Neural progenitor cell (in vitro differentiated cells): ENCODE results near the gene HAUS6. TPM values are rescaled to one million over a fixed set of nuclear protein-coding genes. Genes with fewer than 3 reads are reported as not detected.
A peak's percentile ranks its signal among the peaks of the same experiment; 100 is the strongest.

Source experiments
- DNase-seq: peaks from one replicate; pipeline ENCODE4 v3.0.0-alpha.2; 2016; ENCODE audit warnings: low spot score
- H2AFZ ChIP-seq: fragments of 200-600 bp; sonication (generic); replicated peaks from 2 replicates; pipeline ENCODE4 v1.6.1; 2016; ENCODE audit warnings: antibody characterized with exemption
- H3F3A ChIP-seq: fragments of 200-600 bp; sonication (generic); 2 replicates; pipeline ENCODE4 v1.6.1; 2016; ENCODE audit warnings: antibody characterized with exemption, low read depth
- H3K27ac ChIP-seq: fragments of 200-600 bp; sonication (generic); 2 replicates; pipeline ENCODE4 v1.5.1; 2016; ENCODE audit warnings: mild to moderate bottlenecking
- H3K27me3 ChIP-seq: fragments of 200-600 bp; sonication (generic); 2 replicates; pipeline ENCODE4 v1.6.1; 2016; ENCODE audit warnings: mild to moderate bottlenecking, moderate library complexity
- H3K36me3 ChIP-seq: fragments of 200-600 bp; sonication (generic); 2 replicates; pipeline ENCODE4 v1.5.1; 2016
- H3K4me1 ChIP-seq: fragments of 200-600 bp; sonication (generic); 2 replicates; pipeline ENCODE4 v1.6.1; 2016; ENCODE audit warnings: mixed run types
- H3K4me2 ChIP-seq: fragments of 200-600 bp; sonication (generic); 2 replicates; pipeline ENCODE4 v1.6.1; 2016
- H3K4me3 ChIP-seq: fragments of 200-600 bp; sonication (generic); 2 replicates; pipeline ENCODE4 v1.5.1; 2016
- H3K79me2 ChIP-seq: fragments of 200-600 bp; sonication (generic); 2 replicates; pipeline ENCODE4 v1.6.1; 2016; ENCODE audit warnings: low read depth
- H3K9ac ChIP-seq: fragments of 200-600 bp; sonication (generic); 2 replicates; pipeline ENCODE4 v1.6.1; 2016
- H3K9me3 ChIP-seq: fragments of 200-600 bp; sonication (generic); 2 replicates; pipeline ENCODE4 v1.5.1; 2016; ENCODE audit warnings: low read depth
- H4K20me1 ChIP-seq: fragments of 200-600 bp; sonication (generic); 2 replicates; pipeline ENCODE4 v1.6.1; 2016; ENCODE audit warnings: low read depth
- H3K27ac Mint-ChIP-seq: 3 replicates; pipeline ENCODE4 v1.8.0; 2021; ENCODE audit warnings: mixed read lengths
- H3K27me3 Mint-ChIP-seq: 2 replicates; pipeline ENCODE4 v1.8.0; 2022; ENCODE audit warnings: low read depth, mild to moderate bottlenecking, inconsistent platforms, moderate library complexity, mixed read lengths; ENCODE audit not compliant: insufficient read depth
- H3K36me3 Mint-ChIP-seq: 3 replicates; pipeline ENCODE4 v1.8.0; 2021; ENCODE audit warnings: mixed read lengths
- H3K4me1 Mint-ChIP-seq: 3 replicates; pipeline ENCODE4 v1.8.0; 2021; ENCODE audit warnings: mixed read lengths
- H3K4me3 Mint-ChIP-seq: 3 replicates; pipeline ENCODE4 v1.8.0; 2021; ENCODE audit warnings: mild to moderate bottlenecking, moderate library complexity, mixed read lengths
- H3K9me3 Mint-ChIP-seq: 3 replicates; pipeline ENCODE4 v1.8.0; 2020; ENCODE audit warnings: mixed read lengths
- EZH2 ChIP-seq: fragments of 200-600 bp; sonication (generic); IDR thresholded peaks from 2 replicates; pipeline ENCODE4 v1.6.1; 2017; ENCODE audit warnings: antibody characterized with exemption, mild to moderate bottlenecking, moderate library complexity
- EZH2phosphoT487 ChIP-seq: fragments of 200-600 bp; sonication (generic); IDR thresholded peaks from 2 replicates; pipeline ENCODE4 v1.6.1; 2017; ENCODE audit warnings: antibody characterized with exemption
- total RNA-seq: library from RNA; depleted of rRNA; stranded (reverse); fragments of >200 nt; gene quantifications from 2 replicates; pipeline ENCODE4 v1.2.3, GENCODE V29; 2015; ENCODE audit warnings: low replicate concordance
- TF ChIP-seq, protein P1 (sequence below): fragments of 200-600 bp; sonication (generic); IDR thresholded peaks from 2 replicates; pipeline ENCODE4 v1.5.1; 2017; ENCODE audit warnings: antibody characterized with exemption, mild to moderate bottlenecking

HAUS6 gene
- total RNA-seq, 1 donor from 2014 or later = 61.2 TPM

DNA sequence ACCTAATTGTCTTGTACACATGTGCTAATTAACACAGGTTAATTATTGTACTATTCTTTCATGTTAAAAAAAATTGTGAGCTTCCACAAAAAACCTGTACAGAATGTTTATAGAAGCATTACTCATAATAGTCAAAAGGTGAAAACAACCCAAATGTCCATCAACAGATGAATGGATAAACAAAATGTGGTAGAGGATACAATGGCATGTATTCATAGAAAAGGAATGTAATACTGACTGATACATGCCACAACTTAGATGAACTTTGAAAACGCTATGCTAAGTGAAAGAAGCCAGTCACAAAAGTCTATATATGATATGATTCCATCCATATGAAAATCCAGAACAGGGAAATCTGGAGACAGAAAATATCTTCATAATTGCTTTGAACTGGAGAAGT is 27.9 kb downstream of the HAUS6 start:
- Histone ChIP-seq H3K79me2 (peaks cover 10% of the 10 kb centered on the region), H3K9ac (no peak overlapping the region), H3K9me3 (no peaks in the 10 kb centered on the region), H2AFZ (no peak overlapping the region), H3K27me3 (no peaks in the 10 kb centered on the region), H4K20me1 (no peaks in the 10 kb centered on the region), H3K36me3 (peaks cover 25% of the 10 kb centered on the region), H3K4me3 (no peak overlapping the region), H3K4me1 (no peaks in the 10 kb centered on the region), H3K27ac (no peak overlapping the region), H3F3A (no peaks in the 10 kb centered on the region), H3K4me2 (no peak overlapping the region)
- Mint-ChIP-seq H3K4me3 (no peak overlapping the region), H3K4me1 (no peaks in the 10 kb centered on the region), H3K27me3 (no peaks in the 10 kb centered on the region), H3K9me3 (no peaks in the 10 kb centered on the region), H3K27ac (no peak overlapping the region), H3K36me3 (peaks cover 38% of the 10 kb centered on the region)
- no peak for DNase-seq
- TF ChIP-seq EZH2 (no peak), EZH2phosphoT487 (no peak)
- TF ChIP-seq, protein P1, sequence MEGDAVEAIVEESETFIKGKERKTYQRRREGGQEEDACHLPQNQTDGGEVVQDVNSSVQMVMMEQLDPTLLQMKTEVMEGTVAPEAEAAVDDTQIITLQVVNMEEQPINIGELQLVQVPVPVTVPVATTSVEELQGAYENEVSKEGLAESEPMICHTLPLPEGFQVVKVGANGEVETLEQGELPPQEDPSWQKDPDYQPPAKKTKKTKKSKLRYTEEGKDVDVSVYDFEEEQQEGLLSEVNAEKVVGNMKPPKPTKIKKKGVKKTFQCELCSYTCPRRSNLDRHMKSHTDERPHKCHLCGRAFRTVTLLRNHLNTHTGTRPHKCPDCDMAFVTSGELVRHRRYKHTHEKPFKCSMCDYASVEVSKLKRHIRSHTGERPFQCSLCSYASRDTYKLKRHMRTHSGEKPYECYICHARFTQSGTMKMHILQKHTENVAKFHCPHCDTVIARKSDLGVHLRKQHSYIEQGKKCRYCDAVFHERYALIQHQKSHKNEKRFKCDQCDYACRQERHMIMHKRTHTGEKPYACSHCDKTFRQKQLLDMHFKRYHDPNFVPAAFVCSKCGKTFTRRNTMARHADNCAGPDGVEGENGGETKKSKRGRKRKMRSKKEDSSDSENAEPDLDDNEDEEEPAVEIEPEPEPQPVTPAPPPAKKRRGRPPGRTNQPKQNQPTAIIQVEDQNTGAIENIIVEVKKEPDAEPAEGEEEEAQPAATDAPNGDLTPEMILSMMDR = no peak

DNA sequence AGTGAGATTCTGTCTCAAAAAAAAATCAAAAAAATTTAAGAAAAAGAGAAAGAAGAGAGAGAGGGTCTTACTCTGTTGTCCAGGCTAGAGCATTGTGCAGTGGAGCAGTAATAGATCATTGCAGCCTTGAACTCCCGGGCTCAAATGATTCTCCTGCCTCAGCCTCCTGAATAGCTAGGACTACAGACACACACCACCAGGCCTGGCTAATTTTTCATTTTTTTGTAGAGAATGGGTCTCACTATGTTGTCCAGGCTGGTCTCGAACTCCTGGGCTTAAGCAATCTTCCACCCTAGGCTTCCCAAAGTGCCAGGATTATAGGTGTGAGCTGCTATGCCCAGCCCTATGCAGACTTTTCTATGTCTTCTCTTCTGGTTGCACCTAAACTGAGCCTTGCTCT is 28.5 kb downstream of the HAUS6 start:
- Histone ChIP-seq H4K20me1 (no peaks in the 10 kb centered on the region), H2AFZ (no peak overlapping the region), H3K9me3 (no peaks in the 10 kb centered on the region), H3K4me3 (no peak overlapping the region), H3K27ac (no peak overlapping the region), H3K4me1 (no peaks in the 10 kb centered on the region), H3K9ac (no peak overlapping the region), H3F3A (no peaks in the 10 kb centered on the region), H3K27me3 (no peaks in the 10 kb centered on the region), H3K79me2 (peaks cover 10% of the 10 kb centered on the region), H3K36me3 (peaks cover 25% of the 10 kb centered on the region), H3K4me2 (no peak overlapping the region)
- no peak for TF ChIP-seq EZH2
- H3K27me3 Mint-ChIP-seq = no peaks in the 10 kb centered on the region
- no peak overlapping the region for H3K4me3 Mint-ChIP-seq
- peaks cover 38% of the 10 kb centered on the region for H3K36me3 Mint-ChIP-seq
- no peaks in the 10 kb centered on the region for H3K4me1 Mint-ChIP-seq
- no peaks in the 10 kb centered on the region for H3K9me3 Mint-ChIP-seq
- no peak for DNase-seq
- H3K27ac Mint-ChIP-seq = no peak overlapping the region

DNA sequence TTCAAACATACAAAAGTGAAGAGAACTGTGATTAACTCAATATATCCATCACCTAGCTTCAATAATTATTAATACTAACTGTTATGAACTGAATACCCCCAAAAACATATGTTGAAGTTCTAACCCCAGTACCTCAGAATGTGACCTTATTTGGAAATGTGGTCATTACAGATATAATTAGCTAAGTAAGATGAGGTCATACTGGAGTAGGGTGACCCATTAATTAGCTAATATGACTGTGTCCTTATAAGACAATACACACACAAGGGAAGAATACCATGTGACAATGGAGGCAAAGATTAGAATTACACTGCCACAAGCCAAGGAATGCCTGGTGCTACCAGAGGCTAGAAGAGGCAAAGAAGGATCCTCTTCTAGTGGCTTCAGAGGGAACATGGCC is 45.7 kb downstream of the HAUS6 start:
- Histone ChIP-seq H3K36me3 (peaks cover 35% of the 10 kb centered on the region), H3K4me1 (no peaks in the 10 kb centered on the region), H3K79me2 (peaks cover 3% of the 10 kb centered on the region), H3K27ac (peak overlapping the region; percentile 3), H3K4me3 (no peak overlapping the region), H3K27me3 (no peaks in the 10 kb centered on the region), H3K9ac (no peak overlapping the region), H4K20me1 (no peaks in the 10 kb centered on the region), H3K4me2 (no peak overlapping the region), H3F3A (peaks cover 26% of the 10 kb centered on the region), H2AFZ (no peak overlapping the region), H3K9me3 (no peaks in the 10 kb centered on the region)
- no peak overlapping the region for H3K27ac Mint-ChIP-seq
- DNase-seq = no peak
- peaks cover 30% of the 10 kb centered on the region for H3K36me3 Mint-ChIP-seq
- no peaks in the 10 kb centered on the region for H3K9me3 Mint-ChIP-seq
- no peak for TF ChIP-seq EZH2phosphoT487
- no peak for TF ChIP-seq EZH2
- TF ChIP-seq, protein P1 = no peak
- H3K27me3 Mint-ChIP-seq = no peaks in the 10 kb centered on the region
- no peak overlapping the region for H3K4me3 Mint-ChIP-seq
- no peaks in the 10 kb centered on the region for H3K4me1 Mint-ChIP-seq

DNA sequence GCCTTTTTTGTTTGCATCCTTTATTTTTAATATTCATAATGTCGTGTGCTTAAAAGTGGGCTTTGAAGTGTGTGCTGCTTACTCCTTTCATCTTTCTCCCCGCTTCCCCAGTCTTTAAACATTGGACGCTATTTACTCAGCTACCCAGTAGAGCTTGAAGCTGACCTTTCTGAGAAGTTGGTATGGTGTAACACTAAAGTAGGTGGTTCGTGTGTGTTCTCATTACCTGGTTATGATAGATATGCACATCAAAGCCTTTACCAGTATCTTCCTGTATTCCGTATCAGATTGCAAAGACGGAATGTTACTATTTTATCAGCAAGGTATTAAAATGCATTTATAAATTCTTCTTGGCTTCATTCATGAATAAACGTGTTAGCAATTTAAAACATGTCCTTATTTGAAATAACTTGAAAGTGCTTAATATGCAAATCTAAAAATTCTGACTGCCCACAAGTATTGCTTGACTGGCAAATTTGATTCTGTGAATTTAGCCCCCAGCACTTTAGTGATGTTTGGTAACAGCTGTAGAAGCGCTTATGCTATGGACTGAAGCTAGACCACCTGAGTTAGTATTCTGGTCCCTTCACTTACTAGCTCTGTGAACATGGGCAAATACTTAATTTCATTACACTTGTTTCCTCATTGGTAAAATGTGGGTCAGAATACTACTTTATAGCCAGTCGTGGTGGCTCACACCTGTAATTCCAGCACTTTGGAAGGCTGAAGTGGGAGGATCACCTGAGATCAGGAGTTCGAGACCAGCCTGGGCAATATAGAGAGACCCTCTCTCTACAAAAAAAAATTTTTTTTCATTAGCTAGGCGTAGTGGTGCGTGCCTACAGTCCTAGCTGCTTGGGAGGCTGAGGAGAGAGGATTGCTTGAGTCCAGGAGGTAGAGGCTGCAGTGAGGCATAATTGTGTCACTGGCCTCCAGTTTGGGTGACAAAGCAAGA is 51.8 kb downstream of the HAUS6 start:
- Histone ChIP-seq H4K20me1 (peaks cover 19% of the 10 kb centered on the region), H3K4me3 (peak overlapping the region; percentile 93), H3K79me2 (peaks cover 25% of the 10 kb centered on the region), H3K27ac (no peak overlapping the region), H3K27me3 (no peaks in the 10 kb centered on the region), H3K9me3 (no peaks in the 10 kb centered on the region), H3K4me2 (peak overlapping the region; percentile 90), H3F3A (peaks cover 51% of the 10 kb centered on the region), H3K36me3 (peaks cover 3% of the 10 kb centered on the region), H3K9ac (peak overlapping the region; percentile 81), H3K4me1 (peaks cover 8% of the 10 kb centered on the region), H2AFZ (no peak overlapping the region)
- Mint-ChIP-seq H3K36me3 (peaks cover 4% of the 10 kb centered on the region), H3K27ac (no peak overlapping the region), H3K4me1 (peaks cover 29% of the 10 kb centered on the region), H3K27me3 (peaks cover 5% of the 10 kb centered on the region), H3K9me3 (no peaks in the 10 kb centered on the region), H3K4me3 (peak overlapping the region; percentile 94)
- TF ChIP-seq EZH2phosphoT487 = no peak
- TF ChIP-seq EZH2 = no peak
- TF ChIP-seq, protein P1 = no peak
- no peak for DNase-seq
